Neural progenitor cell (in vitro differentiated cells): Measurements from ENCODE around the gene MYO5A. TPM values are rescaled to one million over a fixed set of nuclear protein-coding genes. Genes with fewer than 3 reads are reported as not detected.
"Not testable (repeated sequence)": the region's sequence is repeated elsewhere in the genome, so short reads cannot be mapped to it uniquely, and the experiment has no call there.

Experiments used
- DNase-seq: peaks from one replicate; pipeline ENCODE4 v3.0.0-alpha.2; 2016; ENCODE audit warnings: low spot score
- H2AFZ ChIP-seq: fragments of 200-600 bp; sonication (generic); replicated peaks from 2 replicates; pipeline ENCODE4 v1.6.1; 2016; ENCODE audit warnings: antibody characterized with exemption
- H3F3A ChIP-seq: fragments of 200-600 bp; sonication (generic); 2 replicates; pipeline ENCODE4 v1.6.1; 2016; ENCODE audit warnings: antibody characterized with exemption, low read depth
- H3K27ac ChIP-seq: fragments of 200-600 bp; sonication (generic); 2 replicates; pipeline ENCODE4 v1.5.1; 2016; ENCODE audit warnings: mild to moderate bottlenecking
- H3K27me3 ChIP-seq: fragments of 200-600 bp; sonication (generic); 2 replicates; pipeline ENCODE4 v1.6.1; 2016; ENCODE audit warnings: mild to moderate bottlenecking, moderate library complexity
- H3K36me3 ChIP-seq: fragments of 200-600 bp; sonication (generic); 2 replicates; pipeline ENCODE4 v1.5.1; 2016
- H3K4me1 ChIP-seq: fragments of 200-600 bp; sonication (generic); 2 replicates; pipeline ENCODE4 v1.6.1; 2016; ENCODE audit warnings: mixed run types
- H3K4me2 ChIP-seq: fragments of 200-600 bp; sonication (generic); 2 replicates; pipeline ENCODE4 v1.6.1; 2016
- H3K4me3 ChIP-seq: fragments of 200-600 bp; sonication (generic); 2 replicates; pipeline ENCODE4 v1.5.1; 2016
- H3K79me2 ChIP-seq: fragments of 200-600 bp; sonication (generic); 2 replicates; pipeline ENCODE4 v1.6.1; 2016; ENCODE audit warnings: low read depth
- H3K9ac ChIP-seq: fragments of 200-600 bp; sonication (generic); 2 replicates; pipeline ENCODE4 v1.6.1; 2016
- H3K9me3 ChIP-seq: fragments of 200-600 bp; sonication (generic); 2 replicates; pipeline ENCODE4 v1.5.1; 2016; ENCODE audit warnings: low read depth
- H4K20me1 ChIP-seq: fragments of 200-600 bp; sonication (generic); 2 replicates; pipeline ENCODE4 v1.6.1; 2016; ENCODE audit warnings: low read depth
- H3K27ac Mint-ChIP-seq: 3 replicates; pipeline ENCODE4 v1.8.0; 2021; ENCODE audit warnings: mixed read lengths
- H3K27me3 Mint-ChIP-seq: 2 replicates; pipeline ENCODE4 v1.8.0; 2022; ENCODE audit warnings: low read depth, mild to moderate bottlenecking, inconsistent platforms, moderate library complexity, mixed read lengths; ENCODE audit not compliant: insufficient read depth
- H3K36me3 Mint-ChIP-seq: 3 replicates; pipeline ENCODE4 v1.8.0; 2021; ENCODE audit warnings: mixed read lengths
- H3K4me1 Mint-ChIP-seq: 3 replicates; pipeline ENCODE4 v1.8.0; 2021; ENCODE audit warnings: mixed read lengths
- H3K4me3 Mint-ChIP-seq: 3 replicates; pipeline ENCODE4 v1.8.0; 2021; ENCODE audit warnings: mild to moderate bottlenecking, moderate library complexity, mixed read lengths
- H3K9me3 Mint-ChIP-seq: 3 replicates; pipeline ENCODE4 v1.8.0; 2020; ENCODE audit warnings: mixed read lengths
- CTCF ChIP-seq: fragments of 200-600 bp; sonication (generic); IDR thresholded peaks from 2 replicates; pipeline ENCODE4 v1.5.1; 2017; ENCODE audit warnings: antibody characterized with exemption, mild to moderate bottlenecking
- EZH2 ChIP-seq: fragments of 200-600 bp; sonication (generic); IDR thresholded peaks from 2 replicates; pipeline ENCODE4 v1.6.1; 2017; ENCODE audit warnings: antibody characterized with exemption, mild to moderate bottlenecking, moderate library complexity
- EZH2phosphoT487 ChIP-seq: fragments of 200-600 bp; sonication (generic); IDR thresholded peaks from 2 replicates; pipeline ENCODE4 v1.6.1; 2017; ENCODE audit warnings: antibody characterized with exemption
- total RNA-seq: library from RNA; depleted of rRNA; stranded (reverse); fragments of >200 nt; gene quantifications from 2 replicates; pipeline ENCODE4 v1.2.3, GENCODE V29; 2015; ENCODE audit warnings: low replicate concordance

Gene MYO5A
- total RNA-seq, 1 donor from 2014 or later = 34.3 TPM

DNA sequence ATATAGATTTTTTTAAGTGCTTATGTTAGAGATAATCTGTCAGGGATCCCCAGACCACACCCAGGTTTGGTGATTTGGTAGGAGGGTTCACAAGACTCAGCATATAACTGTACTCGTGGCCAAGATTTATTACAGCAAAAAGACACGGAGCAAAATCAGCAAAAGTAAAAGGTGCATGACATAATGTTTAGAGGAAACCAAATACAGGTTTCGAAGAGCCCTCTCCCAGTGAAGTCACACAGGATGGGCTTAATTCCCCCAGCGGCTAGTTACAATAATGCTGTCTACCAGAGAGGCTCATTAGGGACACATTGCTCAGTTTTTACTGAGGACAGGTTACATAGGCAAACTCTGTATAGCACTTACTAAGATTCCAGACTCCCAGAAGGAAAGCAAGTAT, 36.5 kb downstream of the MYO5A start:
- Mint-ChIP-seq H3K9me3 (no peaks in the 10 kb centered on the region), H3K4me3 (no peak overlapping the region), H3K36me3 (no peaks in the 10 kb centered on the region), H3K4me1 (peaks cover 4% of the 10 kb centered on the region), H3K27me3 (no peaks in the 10 kb centered on the region), H3K27ac (no peak overlapping the region)
- Histone ChIP-seq H3K9me3 (no peaks in the 10 kb centered on the region), H3K27ac (no peak overlapping the region), H4K20me1 (peaks cover 7% of the 10 kb centered on the region), H3K27me3 (no peaks in the 10 kb centered on the region), H3K4me3 (no peak overlapping the region), H3K4me2 (no peak overlapping the region), H3K4me1 (peaks cover 5% of the 10 kb centered on the region), H3K36me3 (no peaks in the 10 kb centered on the region), H3K9ac (no peak overlapping the region), H3F3A (no peaks in the 10 kb centered on the region), H3K79me2 (peaks cover 7% of the 10 kb centered on the region), H2AFZ (no peak overlapping the region)
- DNase-seq = no peak
- no peak for TF ChIP-seq CTCF
- no peak for TF ChIP-seq EZH2
- no peak for TF ChIP-seq EZH2phosphoT487

- H3K9me3 ChIP-seq = no peaks in the 10 kb centered on the region
- no peak overlapping the region for H2AFZ ChIP-seq
- H3K4me3 Mint-ChIP-seq = no peak overlapping the region
- TF ChIP-seq EZH2 (no peak), CTCF (no peak), EZH2phosphoT487 (no peak)
- H3K4me2 ChIP-seq = no peak overlapping the region
- H3K36me3 Mint-ChIP-seq = no peaks in the 10 kb centered on the region
- H3K27me3 ChIP-seq = no peaks in the 10 kb centered on the region
- H3K9me3 Mint-ChIP-seq = no peaks in the 10 kb centered on the region
- no peak overlapping the region for H3K4me3 ChIP-seq
- H3K27ac ChIP-seq = no peak overlapping the region
- no peaks in the 10 kb centered on the region for H3F3A ChIP-seq
- peaks cover 12% of the 10 kb centered on the region for H3K79me2 ChIP-seq
- H3K36me3 ChIP-seq = no peaks in the 10 kb centered on the region
- H3K4me1 Mint-ChIP-seq = peaks cover 5% of the 10 kb centered on the region
- peaks cover 7% of the 10 kb centered on the region for H4K20me1 ChIP-seq
- no peak overlapping the region for H3K9ac ChIP-seq
- H3K27me3 Mint-ChIP-seq = no peaks in the 10 kb centered on the region
- no peak for DNase-seq
- H3K27ac Mint-ChIP-seq = no peak overlapping the region
- peaks cover 7% of the 10 kb centered on the region for H3K4me1 ChIP-seq
Observed at GRCh38 chr15:52491472-52491871, 37.2 kb downstream of the MYO5A start.

DNA sequence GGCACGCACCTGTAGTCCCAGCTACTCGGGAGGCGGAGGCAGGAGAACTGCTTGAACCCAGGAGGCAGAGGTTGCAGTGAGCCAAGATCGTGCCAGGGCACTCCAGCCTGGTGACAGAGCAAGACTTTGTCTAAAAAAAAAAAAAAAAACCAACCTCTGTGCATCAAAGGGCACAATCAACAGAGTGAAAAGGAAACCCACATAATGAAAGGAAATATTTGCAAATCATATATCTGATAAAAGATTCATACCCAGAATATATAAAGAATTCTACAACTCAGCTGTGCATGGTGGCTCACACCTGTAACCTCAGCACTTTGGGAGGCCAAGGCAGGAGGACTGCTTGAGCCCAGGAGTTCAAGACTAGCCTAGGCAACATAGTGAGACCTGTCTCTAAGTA, 39.2 kb downstream of the MYO5A start:
- H3K36me3 Mint-ChIP-seq, H3K36me3 ChIP-seq, H3K27me3 Mint-ChIP-seq, H3K9ac ChIP-seq, H3K4me2 ChIP-seq, H3K27me3 ChIP-seq, H3K9me3 ChIP-seq, H3K27ac ChIP-seq, H4K20me1 ChIP-seq, H3K9me3 Mint-ChIP-seq, H2AFZ ChIP-seq, H3K27ac Mint-ChIP-seq, H3F3A ChIP-seq, H3K4me3 ChIP-seq, H3K4me3 Mint-ChIP-seq, DNase-seq: not testable (repeated sequence)
- peaks cover 12% of the 10 kb centered on the region for H3K79me2 ChIP-seq
- peaks cover 12% of the 10 kb centered on the region for H3K4me1 Mint-ChIP-seq
- H3K4me1 ChIP-seq = peaks cover 17% of the 10 kb centered on the region

DNA sequence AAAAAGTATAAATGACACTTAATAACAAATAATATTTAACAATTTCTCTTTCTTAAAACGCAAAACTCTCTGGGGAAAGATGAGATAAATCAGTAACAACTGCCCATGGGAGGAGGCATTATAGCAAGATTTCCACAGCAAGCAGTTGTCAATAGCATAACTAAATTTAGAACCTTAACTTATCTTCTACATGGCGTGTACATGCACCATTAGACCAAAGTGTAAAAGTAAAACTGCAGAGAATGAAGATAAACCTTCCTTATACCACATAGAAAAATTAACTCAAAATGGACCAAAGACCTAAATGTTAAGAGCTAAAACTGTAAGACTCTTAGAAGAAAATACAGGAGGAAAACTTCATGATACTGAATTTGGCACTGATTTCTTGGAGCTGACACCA, 39.9 kb downstream of the MYO5A start:
- Mint-ChIP-seq H3K9me3 (no peaks in the 10 kb centered on the region), H3K27ac (no peak overlapping the region), H3K36me3 (no peaks in the 10 kb centered on the region), H3K4me3 (no peak overlapping the region), H3K27me3 (no peaks in the 10 kb centered on the region), H3K4me1 (peaks cover 12% of the 10 kb centered on the region)
- no peak for DNase-seq
- Histone ChIP-seq H3K4me2 (no peak overlapping the region), H3K79me2 (peaks cover 12% of the 10 kb centered on the region), H3K36me3 (no peaks in the 10 kb centered on the region), H3F3A (no peaks in the 10 kb centered on the region), H3K9ac (no peak overlapping the region), H3K27me3 (no peaks in the 10 kb centered on the region), H3K4me1 (peaks cover 17% of the 10 kb centered on the region), H2AFZ (no peak overlapping the region), H3K4me3 (no peak overlapping the region), H3K27ac (no peak overlapping the region), H4K20me1 (peaks cover 8% of the 10 kb centered on the region), H3K9me3 (no peaks in the 10 kb centered on the region)
- TF ChIP-seq EZH2 = no peak
- TF ChIP-seq CTCF = no peak
- no peak for TF ChIP-seq EZH2phosphoT487
